ENCODE results near the gene AP5S1. TPM values are rescaled to one million over a fixed set of nuclear protein-coding genes. Genes with fewer than 3 reads are reported as not detected.
A peak's percentile ranks its signal among the peaks of the same experiment; 100 is the strongest.

AP5S1 gene
- polyA plus RNA-seq, 3 donors from 2014 or later = 16.3 to 23.1 (median 17.4) TPM

DNA sequence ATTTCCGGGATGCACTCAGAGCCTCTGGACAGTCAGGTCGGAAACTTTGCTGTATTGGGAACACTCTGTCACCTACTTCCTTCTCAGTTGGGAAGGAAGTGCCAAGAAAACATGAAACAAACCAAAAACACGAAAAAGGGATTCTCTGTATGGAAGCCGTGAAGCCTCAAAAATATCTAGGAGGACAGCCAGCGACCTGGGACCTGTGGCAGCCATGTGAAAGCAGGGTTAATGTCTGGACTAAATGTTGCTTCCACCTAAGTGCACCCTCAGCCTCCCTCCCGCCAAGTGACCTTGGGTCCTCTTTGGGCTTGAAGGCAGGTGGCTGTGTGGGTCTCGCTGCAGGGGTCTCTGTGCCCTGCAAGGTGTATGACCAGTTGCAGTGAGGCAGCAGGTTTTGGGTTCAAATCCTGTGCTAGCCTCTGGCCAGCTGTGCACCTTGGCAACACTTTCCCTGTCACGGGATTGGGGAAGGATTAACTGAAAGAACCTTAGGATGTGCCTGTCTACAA is 27.1 kb downstream of the AP5S1 start:
- no peak for DNase-seq
- Mint-ChIP-seq H3K9me3 (no peaks in the 10 kb centered on the region), H3K36me3 (no peaks in the 10 kb centered on the region), H3K4me3 (peak overlapping the region; percentile 86 to 91 (median 90)), H3K27me3 (ENCODE audit: low read depth in 3 of 3) (peaks cover 0 to 5% (median 2%) of the 10 kb centered on the region in 3 donors), H3K4me1 (peaks cover 24 to 33% of the 10 kb centered on the region in 2 donors), H3K27ac (peak overlapping the region; percentile 83 to 92 (median 89))

DNA sequence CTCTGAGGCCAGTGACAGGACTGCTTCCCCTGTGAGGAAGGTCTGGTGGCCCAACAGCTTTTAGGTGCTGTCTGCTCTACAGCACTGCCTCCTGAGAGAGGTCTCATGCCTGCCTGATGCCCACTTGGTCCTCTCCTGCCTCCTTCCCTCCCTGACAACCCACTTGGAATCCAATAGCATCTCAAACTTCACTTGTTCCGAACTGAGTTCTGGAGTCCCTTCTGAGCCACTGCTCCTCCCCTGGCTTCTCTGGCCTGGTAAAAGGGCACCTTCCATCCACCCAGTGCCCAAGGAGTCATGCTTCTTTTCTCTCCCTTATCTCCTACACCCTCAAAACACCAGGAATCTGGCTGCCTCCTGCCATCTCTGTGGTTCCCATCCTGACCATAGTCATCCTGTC is 28.2 kb downstream of the AP5S1 start:
- Mint-ChIP-seq H3K36me3 (no peaks in the 10 kb centered on the region), H3K4me3 (peak overlapping the region; percentile 42 to 90 (median 86)), H3K27me3 (ENCODE audit: low read depth in 3 of 3) (peaks cover 0 to 5% (median 2%) of the 10 kb centered on the region in 3 donors), H3K9me3 (no peaks in the 10 kb centered on the region), H3K4me1 (peaks cover 24 to 33% of the 10 kb centered on the region in 2 donors), H3K27ac (peak overlapping the region; percentile 71 to 91 (median 83))
- DNase-seq = no peak

GRCh38 chr20:3854462-3854871 is 34.1 kb downstream of the AP5S1 start:
- DNase-seq = no peak
- no peak overlapping the region for H3K4me3 Mint-ChIP-seq
- H3K27ac Mint-ChIP-seq = no peak overlapping the region
- no peaks in the 10 kb centered on the region for H3K9me3 Mint-ChIP-seq
- peaks cover 0 to 1% (median 0%) of the 10 kb centered on the region in 3 donors for H3K27me3 Mint-ChIP-seq (ENCODE audit: low read depth in 3 of 3)
- peaks cover 3 to 15% (median 7%) of the 10 kb centered on the region in 3 donors for H3K36me3 Mint-ChIP-seq
- H3K4me1 Mint-ChIP-seq = peaks cover 9 to 17% of the 10 kb centered on the region in 2 donors

GRCh38 chr20:3857405-3857804 is 37.1 kb downstream of the AP5S1 start:
- Mint-ChIP-seq H3K9me3 (no peaks in the 10 kb centered on the region), H3K27me3 (ENCODE audit: low read depth in 3 of 3) (peaks cover 0 to 1% (median 0%) of the 10 kb centered on the region in 3 donors), H3K4me3 (no peak overlapping the region), H3K36me3 (peaks cover 7 to 19% (median 8%) of the 10 kb centered on the region in 3 donors), H3K4me1 (peaks cover 5 to 14% of the 10 kb centered on the region in 2 donors), H3K27ac (no peak overlapping the region)
- DNase-seq = no peak

GRCh38 chr20:3858689-3859088 is 38.3 kb downstream of the AP5S1 start:
- Mint-ChIP-seq H3K4me3 (no peak overlapping the region), H3K9me3 (no peaks in the 10 kb centered on the region), H3K36me3 (peaks cover 8 to 32% (median 10%) of the 10 kb centered on the region in 3 donors), H3K27me3 (ENCODE audit: low read depth in 3 of 3) (peaks cover 0 to 1% (median 0%) of the 10 kb centered on the region in 3 donors), H3K27ac (no peak overlapping the region), H3K4me1 (peaks cover 5 to 14% of the 10 kb centered on the region in 2 donors)
- no peak for DNase-seq

- Mint-ChIP-seq H3K4me1 (peaks cover 1 to 6% of the 10 kb centered on the region in 2 donors), H3K4me3 (no peak overlapping the region), H3K27ac (peak overlapping the region in 3 of 6 donors; percentile 34 to 55 (median 53)), H3K9me3 (no peaks in the 10 kb centered on the region), H3K27me3 (ENCODE audit: low read depth in 3 of 3) (no peaks in the 10 kb centered on the region), H3K36me3 (peaks cover 8 to 29% (median 10%) of the 10 kb centered on the region in 3 donors)
- no peak for DNase-seq
Measured at GRCh38 chr20:3861191-3861590, 40.8 kb downstream of the AP5S1 start.

DNA sequence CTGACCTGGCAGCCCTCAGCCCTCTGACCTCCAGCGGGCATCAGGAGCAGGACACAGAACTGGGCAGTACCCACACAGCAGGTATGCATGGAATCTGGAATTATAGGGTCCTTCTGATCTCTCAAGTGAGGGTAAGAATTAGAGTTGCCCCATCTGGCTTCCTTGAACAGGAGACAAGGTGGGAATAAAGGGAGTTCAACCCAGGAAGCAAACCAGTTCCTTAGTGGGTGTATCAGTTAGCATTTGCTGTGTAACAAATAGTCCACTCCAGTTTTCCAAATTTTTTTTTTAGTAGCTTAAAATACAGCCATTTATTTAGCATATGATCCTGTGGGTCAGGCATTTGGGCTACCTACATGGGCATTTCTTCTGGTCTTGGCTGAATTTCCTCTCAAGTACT is 42.0 kb downstream of the AP5S1 start:
- H3K9me3 Mint-ChIP-seq = no peaks in the 10 kb centered on the region
- peaks cover 5 to 26% (median 7%) of the 10 kb centered on the region in 3 donors for H3K36me3 Mint-ChIP-seq
- DNase-seq = no peak
- peaks cover 0 to 1% of the 10 kb centered on the region in 2 donors for H3K4me1 Mint-ChIP-seq
- H3K27ac Mint-ChIP-seq = no peak overlapping the region
- no peaks in the 10 kb centered on the region for H3K27me3 Mint-ChIP-seq (ENCODE audit: low read depth in 3 of 3)
- no peak overlapping the region for H3K4me3 Mint-ChIP-seq

DNA sequence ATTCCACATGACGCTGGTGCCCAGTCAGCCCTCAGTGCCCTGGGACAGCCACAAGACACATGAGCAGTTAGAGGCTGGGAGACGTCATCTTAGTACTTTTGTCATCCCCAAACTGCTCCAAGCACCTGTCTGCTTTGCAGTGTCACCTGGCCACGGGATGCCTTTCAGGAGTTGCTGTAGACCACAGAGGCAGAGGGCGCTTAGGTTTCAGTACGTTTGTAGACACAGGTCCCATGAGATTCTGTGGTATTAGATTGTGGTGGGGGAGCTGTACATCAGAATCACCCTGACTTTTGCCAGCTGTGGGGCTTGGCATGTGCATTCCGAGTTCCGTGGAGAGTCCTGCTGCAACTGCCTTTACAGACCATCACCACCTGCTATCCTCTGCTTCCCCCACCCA is 43.0 kb downstream of the AP5S1 start:
- peaks cover 3 to 22% (median 5%) of the 10 kb centered on the region in 3 donors for H3K36me3 Mint-ChIP-seq

DNA sequence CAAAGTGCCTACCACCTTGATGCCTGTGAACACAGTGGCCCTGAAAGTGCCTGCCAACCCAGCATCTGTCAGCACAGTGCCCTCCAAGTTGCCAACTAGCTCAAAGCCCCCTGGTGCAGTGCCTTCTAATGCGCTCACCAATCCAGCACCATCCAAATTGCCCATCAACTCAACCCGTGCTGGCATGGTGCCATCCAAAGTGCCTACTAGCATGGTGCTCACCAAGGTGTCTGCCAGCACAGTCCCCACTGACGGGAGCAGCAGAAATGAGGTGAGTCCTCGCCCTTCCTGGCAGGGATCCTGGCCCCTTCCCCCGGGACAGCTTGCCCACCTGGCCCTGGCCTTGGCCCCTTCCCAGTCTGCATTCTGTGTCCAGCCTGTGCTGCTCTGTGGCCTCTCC is 44.2 kb downstream of the AP5S1 start:
- Mint-ChIP-seq H3K9me3 (no peaks in the 10 kb centered on the region), H3K27me3 (ENCODE audit: low read depth in 3 of 3) (no peaks in the 10 kb centered on the region), H3K27ac (no peak overlapping the region), H3K4me3 (no peak overlapping the region), H3K36me3 (peaks cover 3 to 19% (median 5%) of the 10 kb centered on the region in 3 donors), H3K4me1 (no peaks in the 10 kb centered on the region)
- no peak for DNase-seq

More for the DNA sequence above, 43.0 kb downstream of the AP5S1 start:
- Mint-ChIP-seq H3K9me3 (no peaks in the 10 kb centered on the region), H3K4me1 (no peaks in the 10 kb centered on the region), H3K27me3 (ENCODE audit: low read depth in 3 of 3) (no peaks in the 10 kb centered on the region), H3K4me3 (no peak overlapping the region), H3K27ac (peak overlapping the region in 1 of 6 donors; percentile 40)
- no peak for DNase-seq

DNA sequence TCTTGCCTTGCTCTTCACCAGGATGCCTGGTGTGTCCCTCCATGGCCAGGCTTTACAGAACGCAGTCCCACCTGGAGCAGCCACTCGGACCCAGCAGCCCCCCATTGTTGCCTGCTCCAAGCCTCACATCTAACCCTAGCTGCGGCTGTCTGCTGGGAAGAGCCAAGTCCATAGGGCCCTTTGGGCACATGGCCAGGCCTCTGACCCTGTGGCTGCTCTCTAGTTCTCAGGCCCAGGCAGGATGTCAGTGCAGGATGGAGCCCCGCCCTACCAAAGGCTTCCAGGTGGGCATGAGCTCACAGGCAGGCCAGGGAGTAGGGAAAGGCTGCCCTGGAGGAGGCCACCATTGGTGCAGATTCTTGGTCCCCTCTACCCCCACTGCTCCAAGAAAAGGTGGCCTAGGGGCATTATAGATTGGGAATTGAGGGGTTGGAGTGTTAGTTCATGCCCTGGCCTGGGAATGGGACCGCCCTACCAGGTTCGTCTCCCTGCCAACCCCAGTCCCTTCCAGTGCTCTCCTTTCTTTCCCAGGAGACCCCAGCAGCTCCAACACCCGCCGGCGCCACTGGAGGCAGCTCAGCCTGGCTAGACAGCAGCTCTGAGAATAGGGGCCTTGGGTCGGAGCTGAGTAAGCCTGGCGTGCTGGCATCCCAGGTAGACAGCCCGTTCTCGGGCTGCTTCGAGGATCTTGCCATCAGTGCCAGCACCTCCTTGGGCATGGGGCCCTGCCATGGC is 45.0 kb downstream of the AP5S1 start:
- Mint-ChIP-seq H3K27me3 (ENCODE audit: low read depth in 3 of 3) (no peaks in the 10 kb centered on the region), H3K27ac (no peak overlapping the region), H3K4me1 (no peaks in the 10 kb centered on the region), H3K9me3 (no peaks in the 10 kb centered on the region), H3K36me3 (peaks cover 3 to 19% (median 5%) of the 10 kb centered on the region in 3 donors), H3K4me3 (no peak overlapping the region)
- no peak for DNase-seq

GRCh38 chr20:3865887-3866407 is 45.6 kb downstream of the AP5S1 start:
- H3K27ac Mint-ChIP-seq = no peak overlapping the region
- H3K9me3 Mint-ChIP-seq = no peaks in the 10 kb centered on the region
- H3K27me3 Mint-ChIP-seq (ENCODE audit: low read depth in 3 of 3) = no peaks in the 10 kb centered on the region
- H3K4me1 Mint-ChIP-seq = no peaks in the 10 kb centered on the region
- H3K36me3 Mint-ChIP-seq = peaks cover 3 to 19% (median 5%) of the 10 kb centered on the region in 3 donors
- no peak for DNase-seq
- no peak overlapping the region for H3K4me3 Mint-ChIP-seq

DNA sequence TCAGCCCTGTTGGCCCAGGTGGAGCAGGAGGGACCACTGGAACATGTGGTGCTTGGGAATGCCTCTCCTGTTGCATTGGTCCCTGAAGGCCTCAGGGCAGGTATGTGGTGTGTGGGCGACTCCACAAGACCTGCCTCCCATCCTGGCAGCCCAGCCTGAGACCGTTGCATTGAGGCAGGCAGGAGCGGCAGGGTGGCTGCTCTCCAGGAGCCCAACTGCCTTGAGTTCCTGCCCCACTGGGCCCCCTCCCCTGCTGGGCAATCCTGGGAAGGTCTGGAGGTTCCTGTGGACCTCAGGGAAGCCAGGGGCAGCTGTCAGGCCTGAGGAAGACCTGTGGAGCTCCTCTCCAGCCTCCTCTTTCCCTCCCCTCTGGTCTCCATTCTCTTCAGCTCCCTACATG is 46.1 kb downstream of the AP5S1 start:
- Mint-ChIP-seq H3K27ac (peak overlapping the region in 1 of 6 donors; percentile 58), H3K36me3 (peaks cover under 1 to 19% (median 3%) of the 10 kb centered on the region in 3 donors), H3K4me3 (no peak overlapping the region), H3K27me3 (ENCODE audit: low read depth in 3 of 3) (no peaks in the 10 kb centered on the region), H3K9me3 (no peaks in the 10 kb centered on the region), H3K4me1 (no peaks in the 10 kb centered on the region)
- DNase-seq = no peak

DNA sequence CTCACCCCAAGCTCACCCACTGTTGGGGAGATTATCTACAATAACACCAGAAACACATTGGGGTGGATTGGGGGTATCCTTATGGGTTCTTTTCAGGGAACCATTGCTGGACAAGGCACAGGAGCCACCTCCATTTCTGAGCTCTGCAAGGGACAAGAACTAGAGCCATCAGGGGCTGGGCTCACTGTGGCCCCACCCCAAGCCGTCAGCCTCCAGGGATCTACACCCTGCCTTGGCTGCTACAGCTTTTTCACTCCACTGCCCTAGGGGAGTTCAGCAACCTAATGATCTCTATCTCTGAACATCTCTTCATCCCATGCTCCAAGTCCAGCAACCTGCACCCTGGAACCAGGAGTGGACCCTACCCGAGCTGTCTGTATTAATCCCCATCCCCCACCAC is 47.5 kb downstream of the AP5S1 start:
- no peak overlapping the region for H3K27ac Mint-ChIP-seq
- H3K4me3 Mint-ChIP-seq = no peak overlapping the region
- peaks cover 2 to 12% (median 3%) of the 10 kb centered on the region in 3 donors for H3K36me3 Mint-ChIP-seq
- DNase-seq = no peak
- H3K9me3 Mint-ChIP-seq = no peaks in the 10 kb centered on the region
- no peaks in the 10 kb centered on the region for H3K4me1 Mint-ChIP-seq
- no peaks in the 10 kb centered on the region for H3K27me3 Mint-ChIP-seq (ENCODE audit: low read depth in 3 of 3)
